GM18520 (cell line): ENCODE measurements around the gene YIPF1.
"Not testable (repeated sequence)": the region's sequence is repeated elsewhere in the genome, so short reads cannot be mapped to it uniquely, and the experiment has no call there.

Source experiments
- ATAC-seq: cut with Tn5 transposase; IDR thresholded peaks from one replicate; pipeline ENCODE4 v1.9.1; 2021; ENCODE audit not compliant: unreplicated experiment

YIPF1 gene

DNA sequence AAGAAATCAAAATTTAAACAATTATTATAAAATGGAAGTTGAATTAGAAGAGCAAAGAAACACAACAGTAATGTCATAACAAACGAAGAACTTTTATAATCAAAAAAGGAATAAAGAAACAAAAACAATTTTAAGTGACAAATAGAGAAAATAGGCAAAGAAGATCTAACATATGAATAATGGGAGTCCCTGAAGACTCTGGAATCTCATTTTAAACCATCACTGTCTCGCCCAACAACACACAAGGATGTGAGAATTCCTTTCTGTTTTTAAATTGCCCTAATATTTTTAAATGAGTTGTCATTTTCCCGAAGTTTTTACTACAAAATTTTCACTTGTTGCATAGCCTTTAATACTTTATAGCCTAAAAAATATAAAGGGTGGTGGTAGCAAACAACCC, 47.2 kb downstream of the YIPF1 start:
- no peak for ATAC-seq

DNA sequence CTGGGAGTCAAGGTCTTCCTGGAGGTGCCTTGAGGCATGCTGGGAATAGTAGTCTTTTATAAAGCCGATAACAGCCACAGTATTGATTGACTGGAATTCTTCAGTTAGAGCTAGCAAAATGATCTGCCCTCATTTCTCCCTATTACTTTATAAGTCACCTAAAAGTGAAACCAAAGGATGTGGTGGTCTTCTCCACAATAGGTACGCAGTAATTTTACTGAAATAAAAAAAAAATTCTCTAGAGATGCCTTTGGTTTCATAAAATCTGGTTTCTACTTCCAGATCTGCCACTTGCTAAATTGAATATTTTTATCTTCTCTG, 51.0 kb downstream of the YIPF1 start:
- no peak for ATAC-seq

DNA sequence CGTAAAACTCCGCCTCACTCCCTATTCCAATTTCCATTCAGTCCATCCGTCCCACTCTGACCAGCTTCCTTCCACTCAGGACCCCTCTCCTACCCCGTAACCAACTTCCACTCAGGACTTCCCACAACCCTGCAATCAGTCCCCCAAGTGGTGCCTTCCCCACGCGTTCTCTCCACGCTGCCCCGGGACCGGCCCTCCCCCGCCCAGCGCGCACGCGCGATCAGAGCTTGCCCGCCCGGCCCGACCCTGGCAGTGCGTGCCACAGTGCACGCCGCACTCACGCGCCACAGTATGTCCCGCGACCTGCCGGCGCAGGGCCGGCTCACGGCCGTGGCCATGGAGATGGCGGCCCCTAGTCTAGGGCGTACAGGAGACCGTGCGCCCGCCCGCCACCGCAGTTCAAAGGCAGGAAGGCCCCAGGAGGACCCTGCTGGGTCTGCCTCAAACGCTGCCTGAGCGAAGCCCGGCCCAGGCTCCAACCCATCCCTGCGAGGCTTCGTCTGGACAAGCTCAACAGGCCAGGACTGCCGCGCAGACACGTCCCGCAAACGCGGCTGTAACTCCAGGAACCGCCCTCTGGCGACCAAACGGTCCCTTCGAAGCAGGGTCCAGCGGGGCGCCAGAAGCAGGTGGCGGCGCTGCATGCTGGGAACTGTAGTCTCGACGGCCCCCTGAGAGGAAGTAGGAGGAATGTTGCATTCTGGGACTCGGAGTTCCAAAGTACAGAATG, 51.5 kb downstream of the YIPF1 start, which contains the start of gene NDC1:
Gene NDC1 (minus strand): TSS at position 373 of the 730 bp plus-strand sequence. CDS start 35 bp downstream, at position 338.
- ATAC-seq: peak; percentile 79

DNA sequence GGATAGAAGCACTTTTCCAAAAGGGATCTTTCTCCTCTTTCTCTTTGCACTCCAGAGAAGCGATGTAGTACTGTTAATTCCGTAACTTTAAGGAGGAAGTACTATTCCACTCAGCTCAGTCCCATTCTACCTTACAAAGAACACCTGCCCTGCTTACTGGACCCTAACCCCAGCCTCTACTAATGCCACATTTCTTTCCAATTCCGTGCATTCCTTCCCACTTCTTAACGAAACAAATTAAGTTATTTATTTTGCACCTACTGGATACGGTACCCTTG, 52.0 kb downstream of the YIPF1 start:
- ATAC-seq: no peak

DNA sequence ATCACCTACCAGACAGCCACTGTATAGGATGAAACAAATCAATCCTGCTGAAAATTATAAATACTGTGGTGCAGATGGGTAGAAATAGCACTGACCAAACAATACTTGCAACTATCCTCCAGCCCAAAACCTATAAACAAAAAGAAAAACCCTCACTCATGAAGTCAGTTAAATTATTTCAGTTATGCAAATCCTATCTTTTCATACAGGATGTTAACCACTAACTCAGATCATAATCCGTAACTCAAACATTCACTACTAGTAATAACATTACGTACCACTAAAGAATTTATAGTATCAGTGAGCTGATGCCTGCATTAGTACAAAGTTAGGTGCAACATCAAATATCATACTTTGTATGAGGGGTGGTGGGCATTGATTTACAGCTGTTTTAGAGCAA, 54.1 kb downstream of the YIPF1 start:
- no peak for ATAC-seq

DNA sequence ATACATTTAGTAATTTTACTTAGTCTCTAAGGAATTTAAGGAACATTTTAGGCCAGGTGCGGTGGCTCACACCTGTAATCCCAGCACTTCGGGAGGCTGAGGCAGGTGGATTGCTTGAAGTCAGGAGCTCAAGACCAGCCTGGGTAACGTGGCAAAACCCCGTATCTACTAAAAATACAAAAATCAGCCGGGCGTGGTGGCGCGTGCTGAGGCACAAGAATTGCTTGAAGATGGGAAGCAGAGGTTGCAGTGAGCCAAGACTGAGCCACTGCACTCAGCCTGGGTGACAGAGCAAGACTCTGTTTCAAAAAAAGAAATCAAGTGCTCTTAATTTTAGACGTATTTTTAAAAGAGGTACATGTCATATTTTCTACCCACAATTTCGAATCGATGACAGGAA, 54.8 kb downstream of the YIPF1 start:
- ATAC-seq: no peak

DNA sequence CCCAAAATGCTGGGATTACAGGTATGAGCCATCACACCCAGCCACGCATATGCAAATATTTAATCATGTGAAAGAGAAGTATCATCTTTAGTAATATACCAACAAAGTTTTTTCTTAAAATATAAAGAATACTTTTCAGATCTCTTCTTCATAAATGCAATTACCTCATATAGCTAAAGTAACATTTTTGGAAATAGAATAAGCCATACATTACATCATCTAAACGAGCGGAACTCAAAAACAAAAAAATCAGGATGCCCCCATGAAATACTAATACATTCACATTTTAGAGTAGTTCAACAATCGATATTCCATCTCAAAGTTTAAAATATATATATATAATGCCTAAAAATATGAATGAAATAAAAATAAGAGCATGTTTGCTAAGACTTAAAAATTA, 56.2 kb downstream of the YIPF1 start:
- no peak for ATAC-seq

DNA sequence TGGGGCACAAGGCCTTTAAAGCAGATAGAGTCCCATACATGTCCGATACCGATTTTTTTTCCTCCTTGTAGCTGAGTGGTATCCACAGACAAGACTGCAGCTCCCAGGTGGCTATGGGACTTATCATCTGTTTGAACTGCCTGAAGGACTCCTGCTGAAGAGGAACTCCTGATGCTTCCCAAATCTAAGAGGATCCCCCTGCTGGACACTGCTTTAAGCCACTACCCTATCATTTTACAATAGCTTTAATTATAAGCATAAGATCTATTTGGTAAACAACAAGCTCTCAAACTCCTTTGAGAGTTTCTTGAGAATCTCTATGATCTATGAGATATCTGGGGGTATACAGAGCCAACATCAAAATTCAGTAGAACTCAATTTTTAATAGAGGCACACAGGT, 63.2 kb downstream of the YIPF1 start:
- no peak for ATAC-seq

DNA sequence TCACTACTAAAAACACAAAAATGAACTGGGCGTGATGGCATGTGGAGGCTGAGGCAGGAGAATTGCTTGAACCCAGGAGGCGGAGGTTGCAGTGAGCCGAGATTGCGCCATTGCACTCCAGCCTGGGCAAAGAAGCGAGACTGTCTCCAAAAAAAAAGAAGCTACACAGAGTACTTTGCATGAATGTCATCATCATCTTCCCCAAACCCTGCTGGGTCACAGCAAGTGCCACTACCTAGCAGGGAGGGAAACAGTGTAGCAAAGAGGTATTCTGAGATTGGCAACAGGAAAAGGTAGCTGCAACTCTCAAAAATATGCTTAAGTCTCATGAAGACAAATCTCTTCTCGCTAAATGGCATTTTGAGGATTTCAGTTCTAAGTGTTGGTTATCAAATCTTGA, 64.3 kb downstream of the YIPF1 start:
- no peak for ATAC-seq

DNA sequence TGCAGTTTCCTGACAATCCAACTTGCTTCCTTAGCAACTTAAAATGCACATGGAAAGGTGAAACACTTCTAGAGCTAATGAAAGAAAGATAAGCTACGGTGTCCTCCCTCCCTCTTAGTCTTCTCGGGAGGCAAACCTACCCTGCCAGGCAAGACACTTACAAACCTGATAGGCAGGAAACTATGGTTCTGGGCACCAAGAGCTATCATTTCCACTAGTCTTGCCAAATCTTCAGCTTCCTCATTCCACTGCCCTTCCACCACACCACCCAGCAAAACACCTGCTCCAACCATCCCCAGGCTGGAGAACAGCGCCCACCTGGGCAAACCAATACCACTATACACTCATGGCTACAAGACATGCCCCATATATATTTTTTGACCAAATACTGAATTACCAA, 66.7 kb downstream of the YIPF1 start:
- no peak for ATAC-seq

DNA sequence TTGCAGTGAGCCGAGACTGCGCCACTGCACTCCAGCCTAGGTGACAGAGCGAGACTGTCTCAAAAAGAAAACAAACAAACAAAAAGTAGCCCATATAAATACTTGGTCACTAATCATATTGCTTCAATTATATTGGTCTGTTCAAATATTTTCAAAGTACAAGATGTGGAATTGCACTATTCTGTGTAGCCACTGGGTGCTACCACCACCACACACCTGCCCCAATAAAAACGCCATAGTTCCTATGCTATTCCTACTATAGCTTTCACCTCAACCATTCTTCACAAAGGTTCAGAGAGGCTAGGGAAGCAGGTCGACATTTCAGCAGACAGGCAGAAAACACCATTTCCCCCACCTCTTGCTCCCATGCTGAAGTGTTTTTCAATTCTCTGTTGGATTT, 68.2 kb downstream of the YIPF1 start:
- no peak for ATAC-seq

DNA sequence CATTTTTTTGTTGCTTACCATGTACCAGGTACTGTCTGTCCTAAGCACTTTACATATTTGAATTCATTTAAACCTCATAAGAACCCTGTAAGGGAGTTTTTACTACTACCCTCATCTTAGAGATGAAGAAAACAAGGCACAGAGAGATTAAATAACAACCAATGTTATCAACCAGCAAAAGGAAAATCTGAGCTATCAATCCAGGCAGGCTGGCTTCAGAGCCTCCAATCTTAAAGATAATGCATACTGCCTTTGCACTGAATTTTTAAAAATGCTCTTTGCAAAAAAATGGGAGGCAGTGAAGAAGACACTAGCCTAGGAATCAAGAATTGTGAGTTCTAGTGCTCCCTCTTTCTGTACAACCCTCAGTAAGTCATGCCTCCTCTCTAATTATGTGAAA, 70.2 kb downstream of the YIPF1 start:
- no peak for ATAC-seq

DNA sequence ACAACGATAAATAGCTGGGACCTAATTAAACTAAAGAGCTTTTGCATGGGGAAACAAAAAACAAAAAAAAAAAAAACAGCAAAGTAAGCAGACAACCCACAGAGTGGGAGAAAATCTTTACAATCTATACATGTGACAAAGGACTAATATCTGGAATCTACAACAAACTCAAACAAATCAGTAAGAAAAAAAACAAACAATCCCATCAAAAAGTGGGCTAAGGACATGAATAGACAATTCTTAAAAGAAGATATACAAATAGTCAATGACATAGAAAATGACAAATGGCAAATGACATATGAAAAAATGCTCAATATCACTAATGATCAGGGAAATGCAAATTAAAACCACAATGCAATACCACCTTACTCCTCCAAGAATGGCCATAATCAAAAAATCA, 73.0 kb downstream of the YIPF1 start:
- ATAC-seq: not testable (repeated sequence)

DNA sequence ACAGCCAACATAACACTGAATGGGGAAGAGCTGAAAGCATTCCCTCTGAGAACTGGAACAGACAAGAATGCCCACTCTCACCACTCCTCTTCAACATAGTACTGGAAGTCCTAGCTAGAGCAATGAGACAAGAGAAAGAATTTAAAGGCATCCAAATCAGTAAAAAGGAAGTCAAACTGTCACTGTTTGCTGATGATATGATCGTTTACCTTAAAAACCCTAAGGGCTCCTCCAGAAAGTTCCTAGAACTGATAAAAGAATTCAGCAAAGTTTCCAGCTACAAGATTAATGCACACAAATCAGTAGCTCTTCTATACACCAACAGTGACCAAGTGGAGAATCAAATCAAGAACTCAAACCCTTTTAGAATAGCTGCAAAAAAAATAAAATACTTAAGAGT, 74.1 kb downstream of the YIPF1 start:
- not testable (repeated sequence) for ATAC-seq

DNA sequence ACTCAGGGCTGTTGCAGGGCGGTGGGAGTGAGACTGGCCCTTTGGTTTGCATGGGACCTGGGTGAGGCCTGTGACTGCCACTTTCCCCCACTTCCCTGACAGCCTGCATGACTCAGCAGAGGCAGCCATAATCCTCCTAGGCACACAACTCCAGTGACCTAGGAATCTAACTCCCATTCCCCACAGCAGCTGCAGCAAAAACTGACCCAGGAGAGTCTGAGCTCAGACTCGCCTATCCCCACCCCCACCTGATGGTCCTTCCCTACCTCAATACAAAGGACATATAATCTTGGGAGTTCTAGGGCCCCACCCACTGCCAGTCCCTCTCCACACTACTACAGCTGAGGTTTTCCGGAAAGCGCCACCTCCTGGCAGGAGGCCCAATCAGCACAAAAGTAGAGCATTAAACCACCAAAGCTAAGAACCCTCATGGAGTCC, 78.2 kb downstream of the YIPF1 start:
- no peak for ATAC-seq

DNA sequence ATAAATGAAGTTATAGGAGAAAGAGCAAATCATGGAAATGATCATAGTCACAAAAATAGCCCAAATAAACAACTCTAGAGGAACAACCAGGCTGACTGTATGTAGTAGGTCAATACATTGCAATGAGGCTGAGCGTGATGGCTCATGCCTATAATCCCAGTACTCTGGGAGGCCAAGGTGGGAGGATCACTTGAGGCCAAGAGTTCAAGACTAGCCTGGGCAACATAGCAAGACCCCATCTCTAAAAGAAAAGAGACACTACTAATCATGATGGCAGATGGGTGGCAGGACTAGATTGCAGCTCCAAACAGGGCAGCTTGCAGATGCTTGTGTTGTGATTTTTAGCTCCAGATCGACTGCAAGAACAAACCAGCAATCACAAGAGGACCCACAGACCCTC, 79.1 kb downstream of the YIPF1 start:
- no peak for ATAC-seq

DNA sequence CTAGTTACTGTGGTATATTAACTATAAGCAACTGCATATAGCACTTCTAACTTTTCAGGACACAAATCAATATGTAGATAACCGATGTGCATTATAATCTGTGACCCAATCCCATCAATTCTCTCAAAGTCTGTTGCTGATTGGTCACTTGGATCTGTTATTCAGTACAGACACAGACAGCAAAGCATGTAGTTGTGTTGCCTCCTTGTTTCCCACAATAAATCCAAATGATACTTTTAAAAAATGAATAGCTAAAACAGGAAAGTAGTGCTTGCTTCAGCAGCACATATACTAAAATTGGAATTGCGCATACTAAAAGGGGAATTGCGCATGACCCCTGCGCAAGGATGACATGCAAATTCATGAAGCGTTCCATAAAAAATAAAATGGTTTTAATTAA, 79.6 kb downstream of the YIPF1 start:
- no peak for ATAC-seq

DNA sequence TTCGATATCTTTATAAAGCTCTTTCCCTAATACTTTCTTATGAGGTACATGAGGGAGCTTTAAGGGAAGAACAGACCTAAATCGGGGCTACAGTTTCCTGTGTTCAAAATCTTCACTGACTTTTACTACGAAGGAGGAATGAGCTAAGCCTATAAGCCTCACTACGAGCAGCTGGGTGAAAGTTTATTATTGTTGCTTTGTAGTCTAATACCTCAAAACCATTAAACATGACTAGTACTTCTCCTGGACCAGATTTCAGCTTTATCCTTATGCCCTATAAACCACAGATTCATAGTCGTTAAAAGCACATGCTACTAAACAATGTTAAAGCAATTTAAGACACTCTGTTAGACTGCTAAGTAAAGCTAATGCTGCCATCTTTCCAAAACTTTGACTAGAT, 81.7 kb downstream of the YIPF1 start:
- ATAC-seq: no peak

DNA sequence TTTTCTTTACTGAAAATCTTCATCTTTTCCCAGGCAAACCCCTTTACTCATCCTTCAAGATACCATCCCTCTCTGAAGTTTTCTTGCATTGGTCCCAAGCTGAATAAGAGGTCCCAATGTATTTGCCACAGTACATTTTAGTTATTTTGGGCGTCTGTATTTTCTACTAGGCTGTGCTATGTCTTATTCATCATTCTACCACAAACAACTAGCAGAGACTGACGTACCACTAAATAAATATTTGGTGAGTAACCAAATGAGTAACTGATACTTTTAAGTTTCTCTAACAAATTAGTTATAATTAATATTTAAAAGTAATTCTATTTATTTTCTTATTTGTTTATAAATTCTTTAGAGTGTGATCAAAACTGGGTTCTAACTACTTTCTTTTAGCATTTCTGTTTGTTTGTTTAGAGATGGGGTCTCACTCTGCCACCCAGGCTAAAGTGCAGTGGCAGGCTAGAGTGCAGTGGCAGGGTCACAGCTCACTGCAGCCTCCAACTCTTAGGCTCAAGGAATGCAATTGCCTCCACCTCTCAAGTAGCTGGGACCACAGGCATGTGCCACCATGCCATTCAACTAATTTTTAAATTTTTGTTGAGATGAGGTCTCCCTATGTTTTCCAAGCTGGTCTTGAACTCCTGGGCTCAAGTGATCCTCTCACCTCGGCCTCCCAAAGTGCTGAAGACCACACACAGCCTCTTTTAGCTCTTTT, 84.6 kb downstream of the YIPF1 start:
- no peak for ATAC-seq

DNA sequence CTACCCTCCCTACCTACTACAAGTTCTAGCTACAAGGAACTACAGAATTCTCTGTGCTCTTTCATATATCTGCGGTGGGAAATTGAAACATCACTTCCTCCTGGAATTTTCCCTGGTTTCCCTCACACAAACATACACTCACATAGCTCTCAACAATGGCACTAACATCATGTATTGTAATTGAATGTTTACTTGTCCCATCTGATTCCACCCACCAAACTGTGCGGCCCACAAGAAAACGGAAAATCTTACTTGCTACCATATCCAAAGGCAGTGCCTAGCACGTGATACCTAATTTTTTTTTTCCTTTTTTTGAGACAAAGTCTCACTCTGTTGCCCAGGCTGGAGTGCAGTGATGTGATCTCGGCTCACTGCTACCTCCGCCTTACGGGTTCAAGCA, 85.4 kb downstream of the YIPF1 start:
- no peak for ATAC-seq
